Activated CD4-positive, alpha-beta T cell treated with anti-CD3 and anti-CD28 coated beads, Interleukin-2, amount 50 U/mL, for 1 hour (primary cell): ENCODE results near the gene SHKBP1.
"Not testable (repeated sequence)": the region's sequence is repeated elsewhere in the genome, so short reads cannot be mapped to it uniquely, and the experiment has no call there.

Source experiments
- DNase-seq: peaks from one replicate; pipeline ENCODE4 v3.0.0-alpha.2; 2020

The SHKBP1 gene

DNA sequence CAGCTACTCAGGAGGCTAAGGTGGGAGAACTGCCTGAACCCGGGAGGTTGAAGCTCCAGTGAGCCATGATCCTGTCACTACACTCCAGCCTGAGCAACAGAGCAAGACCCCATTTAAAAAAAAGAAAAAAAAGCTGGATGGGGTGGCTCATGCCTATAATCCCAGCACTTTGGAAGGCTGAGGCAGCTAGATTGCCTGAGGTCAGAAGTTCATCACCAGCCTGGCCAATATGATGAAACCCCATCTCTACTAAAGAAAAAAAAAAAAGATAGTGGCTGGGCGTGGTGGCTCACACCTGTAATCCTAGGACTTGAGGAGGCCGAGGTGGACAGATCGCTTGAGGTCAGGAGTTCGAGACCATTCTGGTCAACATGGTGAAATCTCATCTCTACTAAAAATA lies 39.5 kb downstream of the SHKBP1 start:
- DNase-seq = no peak

DNA sequence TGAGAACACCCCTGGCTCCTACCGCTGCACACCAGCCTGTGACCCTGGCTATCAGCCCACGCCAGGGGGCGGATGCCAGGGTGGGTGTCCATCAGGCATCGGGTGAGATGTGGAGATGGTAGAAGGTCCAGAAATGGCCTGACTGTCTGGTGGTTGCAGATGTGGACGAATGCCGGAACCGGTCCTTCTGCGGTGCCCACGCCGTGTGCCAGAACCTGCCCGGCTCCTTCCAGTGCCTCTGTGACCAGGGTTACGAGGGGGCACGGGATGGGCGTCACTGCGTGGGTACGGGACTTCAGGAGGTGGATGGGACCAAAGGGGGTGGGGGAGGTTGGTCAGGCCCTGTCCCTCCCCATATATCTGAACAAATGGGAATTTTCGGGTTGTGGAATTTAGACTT lies 40.3 kb downstream of the SHKBP1 start:
- DNase-seq = no peak

DNA sequence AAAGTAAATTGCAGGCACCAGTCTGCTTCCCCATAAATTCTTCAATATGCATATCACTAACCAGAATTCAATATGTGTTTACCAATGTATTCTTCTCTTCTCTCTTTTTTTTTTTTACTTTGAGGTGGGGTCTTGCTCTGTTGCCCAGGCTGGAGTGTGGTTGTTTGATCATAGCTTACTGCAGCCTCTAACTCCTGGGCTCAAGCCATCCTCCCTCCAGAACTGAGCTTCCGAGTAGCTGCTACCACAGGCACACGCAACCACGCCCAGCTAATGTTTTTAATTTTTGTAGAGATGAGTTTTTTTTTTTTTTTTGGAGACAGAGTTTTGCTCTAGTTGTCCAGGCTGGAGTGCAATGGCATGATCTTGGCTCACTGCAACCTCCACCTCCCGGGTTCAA lies 41.3 kb downstream of the SHKBP1 start:
- no peak for DNase-seq

DNA sequence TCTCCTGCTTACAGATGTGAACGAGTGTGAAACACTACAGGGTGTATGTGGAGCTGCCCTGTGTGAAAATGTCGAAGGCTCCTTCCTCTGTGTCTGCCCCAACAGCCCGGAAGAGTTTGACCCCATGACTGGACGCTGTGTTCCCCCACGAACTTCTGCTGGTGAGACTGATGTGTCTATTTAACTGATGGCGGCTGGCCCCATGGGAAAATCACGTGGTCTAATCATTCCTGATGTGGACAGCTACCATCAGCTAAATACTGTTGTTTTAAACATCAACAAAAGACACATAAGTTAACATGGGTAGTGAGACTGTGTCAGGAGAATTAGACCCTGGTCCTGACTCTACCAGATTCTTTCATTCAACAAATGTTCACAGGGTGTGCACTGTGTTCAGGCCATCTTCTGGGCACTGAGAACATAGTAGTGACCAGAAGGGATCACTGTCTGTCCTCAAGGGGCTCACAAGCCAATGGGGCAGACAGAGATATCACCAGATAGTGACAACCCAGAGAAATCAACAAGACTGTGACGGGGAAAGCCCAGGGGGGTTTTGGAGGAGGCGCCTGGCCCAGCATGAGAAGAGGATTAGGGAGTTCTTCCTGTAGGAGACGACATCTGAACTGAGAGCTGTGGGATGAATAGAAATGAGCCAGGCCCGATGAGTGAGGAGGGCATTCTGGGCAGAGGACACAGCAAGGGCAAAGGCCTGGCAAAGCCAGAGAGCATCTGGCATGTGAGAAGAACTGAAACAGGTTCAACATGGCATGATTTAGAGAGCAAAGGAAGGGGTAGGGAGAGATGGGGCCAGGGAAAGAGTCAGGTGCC lies 42.9 kb downstream of the SHKBP1 start:
- no peak for DNase-seq

DNA sequence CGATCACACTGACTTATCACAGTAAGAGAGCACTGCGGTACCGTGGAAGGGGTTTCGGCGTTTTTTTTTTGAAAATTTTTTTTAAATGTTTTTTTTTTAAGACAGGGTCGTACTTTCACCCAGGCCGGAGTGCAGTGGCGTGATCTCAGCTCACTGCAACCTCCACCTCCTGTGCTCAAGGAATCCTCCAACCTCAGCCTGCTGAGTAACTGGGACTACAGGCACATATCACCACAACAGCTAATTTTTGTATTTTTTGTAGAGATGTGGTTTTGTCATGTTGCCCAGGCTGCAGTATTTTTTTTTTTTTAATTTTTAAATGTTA lies 43.5 kb downstream of the SHKBP1 start:
- no peak for DNase-seq

DNA sequence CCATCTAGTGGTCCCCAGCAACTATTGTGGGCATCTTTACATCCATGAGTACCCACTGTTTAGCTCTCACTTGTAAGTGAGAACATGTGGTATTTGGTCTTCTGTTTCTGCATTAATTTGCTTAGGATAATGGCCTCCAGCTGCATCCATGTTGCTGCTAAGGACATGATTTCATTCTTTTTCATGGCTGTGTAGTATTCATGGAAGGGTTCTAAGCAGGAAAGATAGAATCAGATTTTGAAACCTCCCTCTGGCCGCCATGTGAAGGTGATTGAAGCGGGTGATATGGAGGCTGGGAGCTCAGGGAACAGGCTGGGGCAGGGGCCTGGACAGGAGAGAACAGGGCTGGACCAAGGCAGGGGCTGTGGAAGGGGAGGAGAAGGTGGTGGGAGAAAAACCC lies 44.6 kb downstream of the SHKBP1 start:
- no peak for DNase-seq

DNA sequence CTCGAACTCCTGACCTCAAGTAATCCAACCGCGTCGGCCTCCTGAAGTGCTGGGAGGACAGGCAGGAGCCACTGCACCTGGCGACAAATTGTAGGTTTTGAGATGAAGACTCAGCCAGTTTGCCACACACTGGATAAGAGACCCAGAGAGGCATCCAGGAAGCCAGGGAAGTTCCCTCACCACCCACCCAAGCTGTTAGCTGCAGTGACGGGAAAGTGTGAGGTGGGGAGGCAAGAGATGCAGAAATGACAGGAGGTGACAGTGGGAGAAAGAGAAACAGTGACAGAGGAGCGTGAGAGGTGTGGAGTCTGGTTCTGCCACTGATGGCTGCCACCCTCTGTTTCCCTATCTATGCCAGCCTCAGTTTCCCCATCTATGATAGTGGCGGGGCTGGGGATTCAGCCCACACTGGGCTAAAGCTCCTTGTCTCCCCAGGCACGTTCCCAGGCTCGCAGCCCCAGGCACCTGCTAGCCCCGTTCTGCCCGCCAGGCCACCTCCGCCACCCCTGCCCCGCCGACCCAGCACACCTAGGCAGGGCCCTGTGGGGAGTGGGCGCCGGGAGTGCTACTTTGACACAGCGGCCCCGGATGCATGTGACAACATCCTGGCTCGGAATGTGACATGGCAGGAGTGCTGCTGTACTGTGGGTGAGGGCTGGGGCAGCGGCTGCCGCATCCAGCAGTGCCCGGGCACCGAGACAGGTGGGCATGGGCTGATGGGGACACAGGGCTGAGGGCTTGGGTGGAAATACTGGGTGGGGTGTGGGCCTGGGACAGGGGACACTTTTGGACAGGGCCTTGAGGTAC lies 45.5 kb downstream of the SHKBP1 start:
- DNase-seq = no peak

DNA sequence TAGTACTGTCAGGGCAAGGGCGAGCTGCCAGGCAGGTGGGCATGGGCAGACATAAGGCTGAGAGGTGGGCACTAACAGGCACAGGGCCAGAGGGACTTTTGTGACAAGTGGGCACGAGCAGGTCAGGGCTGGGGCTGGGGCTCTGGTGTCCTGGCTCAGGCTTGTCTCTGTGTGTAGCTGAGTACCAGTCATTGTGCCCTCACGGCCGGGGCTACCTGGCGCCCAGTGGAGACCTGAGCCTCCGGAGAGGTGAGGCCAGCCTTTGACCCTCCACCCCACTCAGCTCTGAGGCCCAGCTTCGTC lies 46.1 kb downstream of the SHKBP1 start:
- DNase-seq = no peak

DNA sequence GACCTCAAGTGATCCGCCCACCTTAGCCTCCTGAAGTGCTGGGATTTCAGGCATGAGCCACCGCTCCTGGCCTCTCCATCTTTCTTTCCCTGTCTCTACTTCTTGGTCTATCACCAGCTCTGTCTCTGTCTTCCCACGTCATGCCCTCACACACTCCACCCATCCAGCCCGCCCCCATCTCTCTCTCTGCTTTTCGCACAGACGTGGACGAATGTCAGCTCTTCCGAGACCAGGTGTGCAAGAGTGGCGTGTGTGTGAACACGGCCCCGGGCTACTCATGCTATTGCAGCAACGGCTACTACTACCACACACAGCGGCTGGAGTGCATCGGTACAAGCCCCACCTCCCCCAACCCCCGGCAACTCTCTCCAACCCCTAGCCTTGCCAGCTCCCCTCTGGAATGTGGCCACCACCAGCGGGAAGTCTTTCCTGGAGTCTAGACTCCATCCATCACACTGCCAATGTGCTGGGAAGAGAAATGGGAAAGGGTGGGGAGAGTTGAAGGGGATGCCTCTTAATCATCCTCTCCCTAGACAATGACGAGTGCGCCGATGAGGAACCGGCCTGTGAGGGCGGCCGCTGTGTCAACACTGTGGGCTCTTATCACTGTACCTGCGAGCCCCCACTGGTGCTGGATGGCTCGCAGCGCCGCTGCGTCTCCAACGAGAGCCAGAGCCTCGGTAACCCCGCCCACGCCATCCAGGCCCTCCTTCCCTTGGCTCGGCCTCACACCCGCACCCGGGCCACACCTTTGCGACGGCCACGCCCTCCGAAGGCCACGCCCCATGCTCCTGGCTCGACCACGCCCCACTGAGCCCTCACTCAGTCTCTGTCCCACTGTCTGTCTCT lies 47.0 kb downstream of the SHKBP1 start:
- no peak for DNase-seq

DNA sequence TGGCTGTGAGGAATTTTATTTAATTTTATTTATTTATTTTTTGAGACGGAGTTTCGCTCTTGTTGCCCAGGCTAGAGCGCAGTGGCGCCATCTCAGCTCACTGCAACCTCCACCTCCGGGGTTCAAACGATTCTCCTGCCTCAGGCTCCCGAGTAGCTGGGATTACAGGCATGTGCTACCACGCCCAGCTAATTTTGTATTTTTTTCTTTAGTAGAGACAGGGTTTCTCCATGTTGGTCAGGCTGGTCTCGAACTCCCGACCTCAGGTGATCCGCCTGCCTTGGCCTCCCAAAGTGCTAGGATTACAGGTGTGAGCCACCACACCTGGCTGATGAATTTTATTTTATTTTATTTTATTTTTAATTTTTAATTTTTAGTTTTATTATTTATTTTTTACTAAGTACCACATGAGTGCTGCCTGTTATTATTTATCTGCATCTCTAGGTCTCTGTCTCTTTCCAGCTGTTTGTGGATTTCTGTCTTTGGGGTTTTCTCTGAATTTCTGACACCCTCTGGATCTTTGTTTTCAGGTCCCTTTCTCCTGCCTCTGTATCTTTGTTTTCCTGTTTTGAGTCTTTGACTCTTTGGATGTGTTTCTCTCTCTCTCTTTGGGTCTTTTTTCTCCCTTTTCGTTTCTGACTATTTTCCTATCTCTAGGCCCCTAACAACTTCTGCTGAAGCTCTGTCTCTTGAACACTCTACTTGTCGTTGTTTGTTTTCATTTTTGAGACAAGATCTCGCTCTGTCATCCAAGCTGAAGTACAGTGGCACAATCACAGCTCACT lies 47.9 kb downstream of the SHKBP1 start:
- not testable (repeated sequence) for DNase-seq

DNA sequence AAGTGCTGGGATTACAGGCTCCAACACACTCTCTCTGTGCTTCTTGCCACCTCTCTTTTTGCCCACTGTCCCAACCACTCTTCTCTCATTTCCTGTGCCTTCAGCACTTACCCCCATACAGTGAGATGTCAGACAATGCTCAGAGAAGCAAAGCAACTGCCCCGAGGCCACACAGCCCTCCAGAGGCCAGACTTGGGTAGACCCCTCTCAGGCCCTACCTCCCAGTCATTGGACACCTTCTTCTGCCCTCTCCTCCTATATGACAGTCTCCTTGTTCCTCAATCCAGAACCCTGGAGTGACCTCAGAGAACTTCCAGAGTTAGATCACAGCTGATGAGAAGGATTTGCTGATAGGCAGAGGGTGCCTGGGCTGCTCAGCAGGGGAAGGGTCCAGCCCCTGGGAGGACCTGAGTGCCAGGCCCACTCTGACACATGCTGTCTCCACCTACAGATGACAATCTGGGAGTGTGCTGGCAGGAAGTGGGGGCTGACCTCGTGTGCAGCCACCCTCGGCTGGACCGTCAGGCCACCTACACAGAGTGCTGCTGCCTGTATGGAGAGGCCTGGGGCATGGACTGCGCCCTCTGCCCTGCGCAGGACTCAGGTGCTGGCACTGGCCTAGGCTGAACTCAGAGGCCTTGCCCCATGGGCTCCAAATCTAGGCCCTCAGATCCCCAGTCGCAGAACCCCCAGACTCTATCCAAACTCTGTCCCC lies 48.9 kb downstream of the SHKBP1 start:
- DNase-seq = no peak

DNA sequence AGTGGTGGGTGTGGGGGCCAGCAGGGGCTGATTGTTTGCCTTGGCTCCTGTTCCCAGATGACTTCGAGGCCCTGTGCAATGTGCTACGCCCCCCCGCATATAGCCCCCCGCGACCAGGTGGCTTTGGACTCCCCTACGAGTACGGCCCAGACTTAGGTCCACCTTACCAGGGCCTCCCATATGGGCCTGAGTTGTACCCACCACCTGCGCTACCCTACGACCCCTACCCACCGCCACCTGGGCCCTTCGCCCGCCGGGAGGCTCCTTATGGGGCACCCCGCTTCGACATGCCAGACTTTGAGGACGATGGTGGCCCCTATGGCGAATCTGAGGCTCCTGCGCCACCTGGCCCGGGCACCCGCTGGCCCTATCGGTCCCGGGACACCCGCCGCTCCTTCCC lies 50.2 kb downstream of the SHKBP1 start:
- DNase-seq = no peak

DNA sequence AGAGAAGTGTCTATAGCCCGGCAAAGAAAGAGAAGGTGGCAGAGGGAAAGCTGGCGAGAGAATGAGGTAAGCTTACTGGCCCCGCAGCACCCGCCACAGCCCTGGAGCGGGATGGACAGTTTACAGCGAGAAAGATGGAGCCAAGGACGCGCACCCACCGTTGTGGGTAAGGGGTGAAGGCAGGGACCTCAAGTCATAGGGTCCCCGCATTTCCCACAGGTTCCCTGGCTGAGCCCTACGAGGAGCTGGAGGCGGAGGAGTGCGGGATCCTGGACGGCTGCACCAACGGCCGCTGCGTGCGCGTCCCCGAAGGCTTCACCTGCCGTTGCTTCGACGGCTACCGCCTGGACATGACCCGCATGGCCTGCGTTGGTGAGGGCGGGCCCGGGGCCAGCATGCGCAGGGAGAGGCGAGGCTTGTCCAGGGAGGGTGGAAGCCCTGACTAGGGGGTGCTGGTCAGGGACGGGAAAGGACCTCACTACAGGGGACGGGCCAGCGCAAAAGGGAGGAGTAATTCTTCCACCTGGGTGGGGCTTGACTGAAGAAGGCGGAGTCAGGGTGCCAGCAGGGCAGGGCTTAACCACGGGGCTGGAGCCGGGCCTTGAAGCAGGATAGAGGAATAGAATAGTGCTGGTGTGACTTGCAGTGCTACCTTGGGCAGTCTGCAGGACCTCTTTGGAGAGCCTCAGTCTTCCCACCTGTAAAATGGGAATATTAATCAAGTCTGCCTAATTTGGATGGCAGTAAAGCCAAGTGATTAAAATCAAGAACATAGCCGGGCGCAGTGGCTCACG lies 51.0 kb downstream of the SHKBP1 start:
- DNase-seq = no peak

DNA sequence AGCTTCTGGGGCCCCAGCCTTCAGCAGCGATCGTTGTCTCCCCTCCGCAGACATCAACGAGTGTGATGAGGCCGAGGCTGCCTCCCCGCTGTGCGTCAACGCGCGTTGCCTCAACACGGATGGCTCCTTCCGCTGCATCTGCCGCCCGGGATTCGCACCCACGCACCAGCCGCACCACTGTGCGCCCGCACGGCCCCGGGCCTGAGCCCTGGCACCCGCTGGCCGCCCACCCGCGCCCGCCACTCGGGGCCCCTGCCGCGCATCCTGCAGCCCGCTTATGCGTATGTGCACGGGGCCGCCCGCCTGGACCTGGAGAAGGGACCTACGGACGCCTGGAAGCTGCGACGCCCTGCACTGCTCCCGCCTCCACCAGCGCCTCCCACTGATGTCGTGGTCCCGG lies 52.7 kb downstream of the SHKBP1 start:
- DNase-seq = no peak

DNA sequence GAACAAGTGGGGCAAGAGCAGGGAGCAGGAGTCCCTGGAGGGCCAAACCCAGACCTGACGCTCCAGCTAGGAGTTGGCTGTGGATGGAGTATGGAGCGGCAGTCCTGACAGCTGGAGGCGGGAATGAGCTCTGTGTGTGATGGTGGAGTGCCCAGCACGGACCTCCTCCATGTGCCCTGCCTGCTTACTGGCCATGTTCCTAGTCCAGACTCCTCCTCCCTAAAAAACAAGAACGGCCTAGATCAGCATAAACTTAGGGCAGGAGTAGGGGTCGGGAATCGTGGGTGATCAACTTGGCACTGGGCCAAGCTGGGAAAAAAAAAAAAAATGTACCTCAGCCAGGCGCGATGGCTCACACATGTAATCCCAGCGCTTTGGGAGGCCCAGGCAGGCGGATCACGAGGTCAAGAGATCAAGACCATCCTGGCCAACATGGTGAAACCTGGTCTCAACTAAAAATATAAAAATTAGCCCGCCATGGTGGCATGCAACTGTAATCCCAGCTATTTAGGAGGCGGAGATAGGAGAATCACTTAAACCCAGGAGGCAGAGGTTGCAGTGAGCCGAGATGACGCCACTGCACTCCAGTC lies 54.0 kb downstream of the SHKBP1 start:
- no peak for DNase-seq

DNA sequence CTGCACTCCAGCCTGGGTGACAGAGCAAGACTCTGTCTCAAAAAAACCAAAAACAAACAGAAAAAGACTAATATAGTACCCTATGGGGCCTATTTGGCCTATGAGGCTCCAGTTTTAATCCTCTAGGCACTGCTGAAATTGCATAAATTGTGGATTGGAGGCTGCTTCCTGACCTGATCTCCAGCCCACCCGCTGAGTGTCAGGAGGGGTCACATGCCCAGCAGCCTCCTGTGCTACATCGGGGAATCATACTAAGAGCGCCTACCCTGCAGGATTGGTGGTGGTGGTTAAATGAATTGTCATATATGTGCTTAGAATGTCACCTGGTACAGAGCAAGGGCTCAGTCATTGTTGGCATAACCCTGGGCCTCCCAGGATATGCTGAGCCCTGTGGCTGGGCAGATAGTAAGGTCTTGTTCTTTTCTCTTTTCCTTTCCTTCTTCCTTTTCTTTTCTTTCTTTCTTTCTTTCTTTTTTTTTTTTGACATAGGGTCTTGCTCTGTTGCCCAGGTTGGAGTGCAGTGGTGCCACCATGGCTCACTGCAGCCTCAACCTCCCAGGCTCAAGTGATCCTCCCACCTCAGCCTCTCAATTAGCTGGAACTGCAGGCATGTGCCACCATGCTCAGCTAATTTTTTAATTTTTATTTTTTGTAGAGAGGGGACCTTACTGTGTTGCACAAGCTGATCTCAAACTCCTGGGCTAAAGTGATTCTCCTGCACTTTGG lies 55.8 kb downstream of the SHKBP1 start:
- no peak for DNase-seq

DNA sequence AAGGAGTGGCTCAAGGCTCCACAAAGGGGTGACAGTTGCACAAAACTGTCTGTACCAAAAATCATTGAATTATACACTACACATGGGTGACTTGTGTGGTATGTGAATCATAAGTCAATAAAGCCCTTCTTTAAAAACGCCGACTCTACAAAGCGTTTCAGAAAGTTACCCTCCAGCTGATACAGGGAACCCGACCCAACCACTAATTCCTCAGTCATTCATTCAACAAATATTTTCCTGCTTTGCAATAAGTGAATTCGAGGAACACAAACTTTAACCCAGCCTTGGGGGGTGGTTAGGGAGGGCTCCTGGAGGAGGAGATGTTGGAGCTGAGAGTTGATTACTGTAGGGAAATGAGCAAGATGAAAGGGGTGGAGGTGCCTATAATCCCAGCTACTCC lies 56.5 kb downstream of the SHKBP1 start:
- no peak for DNase-seq

DNA sequence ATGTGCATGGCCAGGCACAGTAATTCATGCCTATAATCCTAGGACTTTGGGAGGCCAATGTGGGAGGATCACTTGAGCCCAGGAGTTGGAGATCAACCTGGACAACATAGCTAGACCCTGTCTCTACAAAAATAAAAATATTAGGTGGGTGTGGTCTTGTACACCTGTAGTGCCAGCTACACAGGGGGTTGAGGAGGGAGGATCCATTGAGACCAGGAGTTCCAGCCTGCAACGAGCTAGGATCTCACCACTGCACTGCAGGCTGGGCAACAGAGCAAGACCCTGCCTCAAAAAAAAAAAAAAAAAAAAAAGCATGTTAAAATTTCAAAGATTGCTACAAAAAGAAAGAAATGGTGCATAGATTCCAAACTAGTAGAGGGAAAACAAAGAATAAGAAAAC lies 61.7 kb downstream of the SHKBP1 start:
- no peak for DNase-seq

DNA sequence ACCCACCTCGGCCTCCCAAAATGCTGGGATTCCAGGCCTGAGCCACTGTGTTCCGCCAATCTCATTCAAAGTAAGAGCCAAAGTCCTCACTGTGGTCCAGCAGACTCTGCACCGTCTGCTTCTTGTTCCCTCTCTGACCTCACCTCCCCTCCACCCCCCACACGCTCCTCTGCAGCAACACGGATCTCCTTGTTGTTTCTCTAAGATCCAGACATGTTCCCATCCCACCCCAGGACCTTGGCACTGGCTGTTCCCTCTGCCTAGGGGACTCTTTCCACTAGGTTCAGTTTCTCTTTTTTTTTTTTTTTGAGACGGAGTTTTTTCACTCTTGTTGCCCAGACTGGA lies 62.9 kb downstream of the SHKBP1 start:
- DNase-seq = no peak

DNA sequence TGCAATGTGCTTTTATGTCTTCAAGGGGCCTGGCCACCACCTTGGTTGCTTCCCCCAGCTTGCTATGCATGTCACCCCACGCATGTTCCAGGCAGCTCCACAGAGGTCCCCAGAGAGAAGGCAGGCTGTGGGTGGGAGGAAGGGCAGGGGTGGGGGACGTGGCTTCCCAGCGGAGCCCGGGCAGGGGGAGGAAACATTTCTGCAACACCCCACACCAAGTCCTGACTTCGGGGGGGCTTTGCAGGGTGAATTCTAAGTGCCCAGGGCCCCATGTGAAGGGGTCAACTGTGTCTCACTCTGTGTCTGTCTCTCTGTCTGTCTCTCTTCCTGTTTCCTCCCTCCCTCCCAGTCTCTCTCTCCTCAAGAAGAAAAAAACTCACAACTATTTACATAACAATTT lies 64.1 kb downstream of the SHKBP1 start:
- DNase-seq = no peak
